Measurements from ENCODE around the gene FN3K. TPM values are rescaled to one million over a fixed set of nuclear protein-coding genes. Genes with fewer than 3 reads are reported as not detected.

The FN3K gene
- total RNA-seq, result 2.9 and 4.4 TPM in 2 replicates

DNA sequence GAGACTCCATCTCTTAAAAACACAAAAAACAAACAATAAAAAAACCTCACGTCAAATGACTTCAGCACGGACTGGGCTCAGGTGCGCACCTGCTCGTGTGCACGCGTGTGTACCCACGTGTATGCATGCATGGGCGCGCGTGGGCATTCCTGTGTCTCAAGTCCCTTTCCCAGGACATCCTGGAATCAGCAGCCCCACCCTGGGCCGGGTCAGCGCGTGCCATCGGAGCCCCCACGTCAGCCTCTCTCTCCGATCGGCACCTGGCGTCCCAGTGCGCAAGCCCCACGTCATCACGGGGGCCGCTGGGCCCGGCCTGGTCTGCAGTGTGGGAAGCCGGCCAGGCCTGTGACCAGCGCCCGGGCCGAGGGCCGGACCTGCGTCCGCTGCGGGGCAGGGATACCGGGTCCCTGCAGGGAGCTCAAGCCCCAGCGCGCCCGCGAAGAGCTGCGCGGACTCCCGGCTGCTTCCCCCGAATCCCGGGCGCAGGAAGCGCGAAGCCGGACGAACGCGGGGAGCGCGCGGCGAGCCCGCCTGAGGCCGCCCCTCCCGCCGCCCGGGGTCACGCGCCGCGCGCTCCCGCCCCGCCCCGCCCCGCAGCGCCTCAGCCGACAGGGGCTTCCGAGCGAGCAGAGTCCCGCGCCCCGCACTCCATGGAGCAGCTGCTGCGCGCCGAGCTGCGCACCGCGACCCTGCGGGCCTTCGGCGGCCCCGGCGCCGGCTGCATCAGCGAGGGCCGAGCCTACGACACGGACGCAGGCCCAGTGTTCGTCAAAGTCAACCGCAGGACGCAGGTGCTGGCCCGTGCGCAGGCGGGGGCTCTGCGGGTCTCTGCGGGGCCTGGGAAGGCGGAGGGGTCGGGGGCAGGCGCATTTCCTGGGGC lies at the start of gene FN3K:
TSS of gene FN3K (plus strand) at position 629 of the 880 bp plus-strand sequence. CDS start at position 651, 22 bp downstream.
- H3K4me3 ChIP-seq (ENCODE audit: insufficient read depth, low read length), result peak within 1 kb of the TSS; percentile 77

GRCh38 chr17:82686366-82687324 lies 48.8 kb upstream of the FN3K start:
- TF ChIP-seq, protein P1, sequence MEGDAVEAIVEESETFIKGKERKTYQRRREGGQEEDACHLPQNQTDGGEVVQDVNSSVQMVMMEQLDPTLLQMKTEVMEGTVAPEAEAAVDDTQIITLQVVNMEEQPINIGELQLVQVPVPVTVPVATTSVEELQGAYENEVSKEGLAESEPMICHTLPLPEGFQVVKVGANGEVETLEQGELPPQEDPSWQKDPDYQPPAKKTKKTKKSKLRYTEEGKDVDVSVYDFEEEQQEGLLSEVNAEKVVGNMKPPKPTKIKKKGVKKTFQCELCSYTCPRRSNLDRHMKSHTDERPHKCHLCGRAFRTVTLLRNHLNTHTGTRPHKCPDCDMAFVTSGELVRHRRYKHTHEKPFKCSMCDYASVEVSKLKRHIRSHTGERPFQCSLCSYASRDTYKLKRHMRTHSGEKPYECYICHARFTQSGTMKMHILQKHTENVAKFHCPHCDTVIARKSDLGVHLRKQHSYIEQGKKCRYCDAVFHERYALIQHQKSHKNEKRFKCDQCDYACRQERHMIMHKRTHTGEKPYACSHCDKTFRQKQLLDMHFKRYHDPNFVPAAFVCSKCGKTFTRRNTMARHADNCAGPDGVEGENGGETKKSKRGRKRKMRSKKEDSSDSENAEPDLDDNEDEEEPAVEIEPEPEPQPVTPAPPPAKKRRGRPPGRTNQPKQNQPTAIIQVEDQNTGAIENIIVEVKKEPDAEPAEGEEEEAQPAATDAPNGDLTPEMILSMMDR (IDR thresholded peaks at IDR 0.05; ENCODE audit: extremely low read depth, low read depth, low read length), result no peak
- H2AFZ ChIP-seq (ENCODE audit: low read length), result no peak overlapping the region
- no peaks in the 10 kb centered on the region for H3K27me3 ChIP-seq (ENCODE audit: insufficient read depth, low read length)
- no peak overlapping the region for H3K4me2 ChIP-seq (ENCODE audit: insufficient read depth, low read length)
- H3K36me3 ChIP-seq (ENCODE audit: insufficient read depth, low read length), result no peaks in the 10 kb centered on the region
- H3K4me3 ChIP-seq (ENCODE audit: insufficient read depth, low read length), result no peak overlapping the region
- DNase-seq (ENCODE audit: insufficient read length, low spot score, missing footprints), result peak; percentile 37
- H3K79me2 ChIP-seq (ENCODE audit: insufficient read depth, low read length), result no peaks in the 10 kb centered on the region
- no peaks in the 10 kb centered on the region for H3K4me1 ChIP-seq (ENCODE audit: insufficient read depth, low read length)
- no peaks in the 10 kb centered on the region for H4K20me1 ChIP-seq (ENCODE audit: insufficient read depth, low read length)
- H3K27ac ChIP-seq (ENCODE audit: low read depth, low read length), result no peak overlapping the region
- no peaks in the 10 kb centered on the region for H3K9me3 ChIP-seq (ENCODE audit: low read depth, low read length)

More for the DNA sequence above, at the start of gene FN3K:
- Histone ChIP-seq H2AFZ (ENCODE audit: low read length) (peak within 1 kb of the TSS; percentile 84), H3K4me1 (ENCODE audit: insufficient read depth, low read length) (peaks cover 2% of the 10 kb centered on the region), H3K9me3 (ENCODE audit: low read depth, low read length) (no peaks in the 10 kb centered on the region), H3K27me3 (ENCODE audit: insufficient read depth, low read length) (no peaks in the 10 kb centered on the region), H4K20me1 (ENCODE audit: insufficient read depth, low read length) (no peaks in the 10 kb centered on the region), H3K4me2 (ENCODE audit: insufficient read depth, low read length) (peak within 1 kb of the TSS; percentile 94), H3K36me3 (ENCODE audit: insufficient read depth, low read length) (peaks cover 7% of the 10 kb centered on the region), H3K79me2 (ENCODE audit: insufficient read depth, low read length) (no peaks in the 10 kb centered on the region), H3K27ac (ENCODE audit: low read depth, low read length) (peak within 1 kb of the TSS; percentile 12)
- DNase-seq (ENCODE audit: insufficient read length, low spot score, missing footprints), result peak; percentile 96
- TF ChIP-seq, protein P1 (IDR thresholded peaks at IDR 0.05; ENCODE audit: extremely low read depth, low read depth, low read length), result no peak

GRCh38 chr17:82687375-82687861 lies 48.0 kb upstream of the FN3K start:
- Histone ChIP-seq H3K79me2 (ENCODE audit: insufficient read depth, low read length) (no peaks in the 10 kb centered on the region), H4K20me1 (ENCODE audit: insufficient read depth, low read length) (no peaks in the 10 kb centered on the region), H3K36me3 (ENCODE audit: insufficient read depth, low read length) (no peaks in the 10 kb centered on the region), H3K9me3 (ENCODE audit: low read depth, low read length) (no peaks in the 10 kb centered on the region), H3K27ac (ENCODE audit: low read depth, low read length) (no peak overlapping the region), H3K4me2 (ENCODE audit: insufficient read depth, low read length) (no peak overlapping the region), H2AFZ (ENCODE audit: low read length) (no peak overlapping the region), H3K4me1 (ENCODE audit: insufficient read depth, low read length) (no peaks in the 10 kb centered on the region), H3K4me3 (ENCODE audit: insufficient read depth, low read length) (no peak overlapping the region), H3K27me3 (ENCODE audit: insufficient read depth, low read length) (no peaks in the 10 kb centered on the region)
- TF ChIP-seq, protein P1 (IDR thresholded peaks at IDR 0.05; ENCODE audit: extremely low read depth, low read depth, low read length), result no peak
- peak; percentile 17 for DNase-seq (ENCODE audit: insufficient read length, low spot score, missing footprints)

All from osteoblast (primary cell).